ENCODE measurements around the gene CACNA1B. TPM values are rescaled to one million over a fixed set of nuclear protein-coding genes. Genes with fewer than 3 reads are reported as not detected.

The CACNA1B gene
- total RNA-seq, 1 experiment from 2014 or later = 1.7 TPM

- RAD21 ChIA-PET (ENCODE audit: low non-redundant PET in 1 of 2, low total read pairs in 2 of 2, uncharacterized antibody in 2 of 2, unreplicated experiment in 2 of 2) = no interaction called here
Measured at GRCh38 chr9:137975527-137975913, 97.9 kb downstream of the CACNA1B start.

GRCh38 chr9:137975936-137976565 is 98.5 kb downstream of the CACNA1B start:
- H3K4me2 ChIP-seq (ENCODE audit: low read length) = no peak overlapping the region
- CTCF ChIA-PET = no interaction called here
- TF ChIP-seq ELF1 (IDR thresholded peaks at IDR 0.05; ENCODE audit: borderline replicate concordance, low read depth) (no peak), YY1 (IDR thresholded peaks at IDR 0.05; ENCODE audit: extremely low read depth, insufficient replicate concordance, low read depth, low read length) (no peak)
- BruUV-seq (replicated peaks) = no TSS peak
- no peak overlapping the region for H3K9ac ChIP-seq (ENCODE audit: low read length)
- no peak overlapping the region for H3K4me3 ChIP-seq (replicated peaks in 1 of 2; ENCODE audit: low read depth in 1 of 2, low read length in 2 of 2)
- no peaks in the 10 kb centered on the region for H3K9me2 ChIP-seq (ENCODE audit: insufficient read depth)
- H3K27me3 ChIP-seq (ENCODE audit: insufficient read depth, low read length) = no peaks in the 10 kb centered on the region
- no peak overlapping the region for H2AFZ ChIP-seq (ENCODE audit: low read depth, low read length, poor library complexity, severe bottlenecking)
- H3K79me2 ChIP-seq (ENCODE audit: insufficient read depth, low read length) = no peaks in the 10 kb centered on the region
- H3K27ac ChIP-seq (ENCODE audit: low read depth, low read length) = no peak overlapping the region
- DNase-seq (ENCODE audit: low read depth, low spot score) (no peak), ATAC-seq (no peak)
- POLR2A ChIA-PET = no interaction called here
- intact Hi-C loops (cut with micrococcal nuclease) = loop anchor here (10.0 kb wide), 1 partner anchor 61 kb away; no protein-coding TSS in a partner anchor
- RAD21 ChIA-PET (ENCODE audit: low non-redundant PET in 1 of 2, low total read pairs in 2 of 2, uncharacterized antibody in 2 of 2, unreplicated experiment in 2 of 2) = no interaction called here
- no peaks in the 10 kb centered on the region for H3K9me3 ChIP-seq (ENCODE audit: control insufficient read depth in 1 of 2, insufficient read depth in 1 of 2, low read depth in 1 of 2, low read length in 2 of 2)
- H3K4me1 ChIP-seq (ENCODE audit: control insufficient read depth in 1 of 2, insufficient read depth in 2 of 2, low read length in 2 of 2) = no peaks in the 10 kb centered on the region
- H4K20me1 ChIP-seq (ENCODE audit: insufficient read depth) = no peaks in the 10 kb centered on the region
- no peaks in the 10 kb centered on the region for H3K36me3 ChIP-seq (ENCODE audit: control insufficient read depth in 1 of 2, insufficient read depth in 2 of 2, low read length in 2 of 2)

More at GRCh38 chr9:137975527-137975913, 97.9 kb downstream of the CACNA1B start:
- no peak overlapping the region for H3K4me3 ChIP-seq (replicated peaks in 1 of 2; ENCODE audit: low read depth in 1 of 2, low read length in 2 of 2)
- intact Hi-C loops (cut with micrococcal nuclease) = loop anchor here (10.0 kb wide), 1 partner anchor 61 kb away; no protein-coding TSS in a partner anchor
- DNase-seq (ENCODE audit: low read depth, low spot score) = no peak
- no peaks in the 10 kb centered on the region for H3K9me2 ChIP-seq (ENCODE audit: insufficient read depth)
- H3K4me1 ChIP-seq (ENCODE audit: control insufficient read depth in 1 of 2, insufficient read depth in 2 of 2, low read length in 2 of 2) = no peaks in the 10 kb centered on the region
- no TSS peak for BruUV-seq (replicated peaks)
- POLR2A ChIA-PET = no interaction called here
- CTCF ChIA-PET = no interaction called here
- H4K20me1 ChIP-seq (ENCODE audit: insufficient read depth) = no peaks in the 10 kb centered on the region
- H3K27ac ChIP-seq (ENCODE audit: low read depth, low read length) = no peak overlapping the region
- no peaks in the 10 kb centered on the region for H3K9me3 ChIP-seq (ENCODE audit: control insufficient read depth in 1 of 2, insufficient read depth in 1 of 2, low read depth in 1 of 2, low read length in 2 of 2)
- ATAC-seq = no peak
- no peak overlapping the region for H3K9ac ChIP-seq (ENCODE audit: low read length)
- H3K27me3 ChIP-seq (ENCODE audit: insufficient read depth, low read length) = no peaks in the 10 kb centered on the region
- no peak overlapping the region for H3K4me2 ChIP-seq (ENCODE audit: low read length)
- no peak for TF ChIP-seq ZNF274 (IDR thresholded peaks at IDR 0.05; ENCODE audit: low read depth, low read length)
- no peaks in the 10 kb centered on the region for H3K36me3 ChIP-seq (ENCODE audit: control insufficient read depth in 1 of 2, insufficient read depth in 2 of 2, low read length in 2 of 2)
- no peak overlapping the region for H2AFZ ChIP-seq (ENCODE audit: low read depth, low read length, poor library complexity, severe bottlenecking)
- H3K79me2 ChIP-seq (ENCODE audit: insufficient read depth, low read length) = no peaks in the 10 kb centered on the region
